ENCODE data around the gene HERC3. TPM values are rescaled to one million over a fixed set of nuclear protein-coding genes. Genes with fewer than 3 reads are reported as not detected.

Gene HERC3
- total and polyA plus RNA-seq, 10 of the 15 experiments (the other 5 are each of a cell fraction or from before 2014, with no cell fraction given), result 0.52 to 18.2 (median 2.8) TPM

DNA sequence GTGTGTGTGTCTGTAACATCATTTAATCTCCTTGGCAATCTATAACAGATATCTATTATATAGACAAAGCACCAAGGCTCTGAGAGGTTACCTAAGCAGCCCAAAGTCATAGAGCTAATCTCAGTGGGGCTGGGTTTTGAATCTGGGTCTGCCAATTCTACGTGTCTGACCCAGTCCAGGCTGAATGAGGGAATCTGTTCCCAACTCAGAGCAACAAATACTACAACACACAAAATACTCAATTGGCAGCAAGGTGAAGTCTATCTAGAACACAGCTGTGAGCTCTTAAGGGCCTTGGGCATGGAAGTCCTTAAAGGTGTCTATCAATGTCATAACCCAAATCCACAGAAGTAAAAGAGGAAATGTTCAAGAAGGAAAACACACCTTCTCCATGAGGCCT lies 152.9 kb downstream of the HERC3 start:
- no peak overlapping the region for H3K9ac ChIP-seq (ENCODE audit: control insufficient read depth, insufficient read depth, low read length)
- ChIA-PET CTCF (no interaction called here), SMC1A (ENCODE audit: uncharacterized antibody, unreplicated experiment) (interaction anchor here (1.3 kb wide), 1 partner anchor 75 kb away, joined by 3 read pairs; no protein-coding TSS in a partner anchor), RAD21 (ENCODE audit: unreplicated experiment) (no interaction called here), POLR2A (interaction anchor here (0.7 kb wide), 1 partner anchor 676 kb away, joined by 4 read pairs; no protein-coding TSS in a partner anchor)
- H3K4me2 ChIP-seq (ENCODE audit: control insufficient read depth, insufficient read depth), result no peak overlapping the region
- no peak for TF ChIP-seq PRDM15 (CRISPR knock-in tag; IDR thresholded peaks at IDR 0.05)
- no peaks in the 10 kb centered on the region for H3K79me2 ChIP-seq (ENCODE audit: control insufficient read depth, insufficient read depth, low read length)
- H2AFZ ChIP-seq (ENCODE audit: control insufficient read depth, low read depth, low read length), result no peak overlapping the region
- ATAC-seq (no peak), FAIRE-seq (no peak), DNase-seq (ENCODE audit: low read depth, low spot score) (no peak)
- H3K4me1 ChIP-seq (ENCODE audit: control insufficient read depth, insufficient read depth, low read length), result no peaks in the 10 kb centered on the region
- intact Hi-C loops (cut with micrococcal nuclease; ENCODE audit: unreplicated experiment), result no loop called here
- no peaks in the 10 kb centered on the region for H3K36me3 ChIP-seq (ENCODE audit: control insufficient read depth in 2 of 2, insufficient read depth in 2 of 2, low read length in 1 of 2)
- no peak overlapping the region for H3K4me3 ChIP-seq
- H3K9me3 ChIP-seq (replicated peaks; ENCODE audit: control insufficient read depth, insufficient read depth, low read length), result no peaks in the 10 kb centered on the region
- WGBS (ENCODE audit: insufficient coverage, insufficient replicate concordance, low lambda C conversion rate, missing lambda C conversion rate), result 5% methylated on average over 1 of the region's 1 CpG
- H3K27me3 ChIP-seq (replicated peaks in 1 of 2; ENCODE audit: control insufficient read depth in 2 of 2, insufficient read depth in 2 of 2, low read length in 1 of 2), result no peaks in the 10 kb centered on the region
- no TSS peak for BruUV-seq (replicated peaks)
- no peak overlapping the region for H3K27ac ChIP-seq (ENCODE audit: control insufficient read depth, insufficient read depth)
- in situ Hi-C loops (cut with MboI), result no loop called here
- H4K20me1 ChIP-seq (ENCODE audit: control insufficient read depth, insufficient read depth), result no peaks in the 10 kb centered on the region

- FAIRE-seq, result no peak
- ATAC-seq, result no peak
- SMC1A ChIA-PET (ENCODE audit: uncharacterized antibody, unreplicated experiment), result interaction anchor here (1.3 kb wide), 1 partner anchor 75 kb away, joined by 3 read pairs; no protein-coding TSS in a partner anchor
- in situ Hi-C loops (cut with MboI) (no loop called here), intact Hi-C loops (cut with micrococcal nuclease; ENCODE audit: unreplicated experiment) (no loop called here)
- POLR2A ChIA-PET, result interaction anchor here (0.7 kb wide), 1 partner anchor 677 kb away, joined by 4 read pairs; no protein-coding TSS in a partner anchor
- H3K4me1 ChIP-seq (ENCODE audit: control insufficient read depth, insufficient read depth, low read length), result no peaks in the 10 kb centered on the region
- no peak overlapping the region for H3K9ac ChIP-seq (ENCODE audit: control insufficient read depth, insufficient read depth, low read length)
- CTCF ChIA-PET, result no interaction called here
- H3K79me2 ChIP-seq (ENCODE audit: control insufficient read depth, insufficient read depth, low read length), result no peaks in the 10 kb centered on the region
- H3K27ac ChIP-seq (ENCODE audit: control insufficient read depth, insufficient read depth), result no peak overlapping the region
- H3K4me3 ChIP-seq, result no peak overlapping the region
- H4K20me1 ChIP-seq (ENCODE audit: control insufficient read depth, insufficient read depth), result no peaks in the 10 kb centered on the region
- DNase-seq (ENCODE audit: low read depth, low spot score), result no peak
- H3K36me3 ChIP-seq (ENCODE audit: control insufficient read depth in 2 of 2, insufficient read depth in 2 of 2, low read length in 1 of 2), result no peaks in the 10 kb centered on the region
- RAD21 ChIA-PET (ENCODE audit: unreplicated experiment), result interaction anchor here (0.6 kb wide), 1 partner anchor 752 kb away, joined by 4 read pairs; no protein-coding TSS in a partner anchor
- no peaks in the 10 kb centered on the region for H3K27me3 ChIP-seq (replicated peaks in 1 of 2; ENCODE audit: control insufficient read depth in 2 of 2, insufficient read depth in 2 of 2, low read length in 1 of 2)
- no peak overlapping the region for H3K4me2 ChIP-seq (ENCODE audit: control insufficient read depth, insufficient read depth)
- BruUV-seq (replicated peaks), result no TSS peak
- H2AFZ ChIP-seq (ENCODE audit: control insufficient read depth, low read depth, low read length), result no peak overlapping the region
- 95% methylated on average over 1 of the region's 1 CpG for WGBS (ENCODE audit: insufficient coverage, insufficient replicate concordance, low lambda C conversion rate, missing lambda C conversion rate)
- H3K9me3 ChIP-seq (replicated peaks; ENCODE audit: control insufficient read depth, insufficient read depth, low read length), result no peaks in the 10 kb centered on the region
- TF ChIP-seq ESRRA (IDR thresholded peaks at IDR 0.05; ENCODE audit: low read length) (no peak), NFYA (IDR thresholded peaks at IDR 0.05; ENCODE audit: borderline replicate concordance, low read depth, low read length) (no peak), RAD21 (IDR thresholded peaks at IDR 0.05; ENCODE audit: insufficient read depth, low read depth, low read length) (no peak), SPI1 (IDR thresholded peaks at IDR 0.05; ENCODE audit: borderline replicate concordance, insufficient read depth, low read depth, low read length) (no peak), ZNF687 (IDR thresholded peaks at IDR 0.05) (no peak), IRF4 (IDR thresholded peaks at IDR 0.05; ENCODE audit: low read depth, low read length) (no peak), ATF3 (IDR thresholded peaks at IDR 0.05; ENCODE audit: borderline replicate concordance, extremely low read depth, low read depth, low read length) (no peak)
Observed at GRCh38 chr4:88745581-88746163, 153.4 kb downstream of the HERC3 start.
